ENCODE measurements around the gene CCDC33. TPM values are rescaled to one million over a fixed set of nuclear protein-coding genes. Genes with fewer than 3 reads are reported as not detected.

Gene CCDC33
- polyA plus RNA-seq, 1 donor, result not detected

- no peak for DNase-seq (ENCODE audit: low read depth)
These were observed 6.4 kb upstream of the CCDC33 start for GRCh38 chr15:74229686-74230085.

DNA sequence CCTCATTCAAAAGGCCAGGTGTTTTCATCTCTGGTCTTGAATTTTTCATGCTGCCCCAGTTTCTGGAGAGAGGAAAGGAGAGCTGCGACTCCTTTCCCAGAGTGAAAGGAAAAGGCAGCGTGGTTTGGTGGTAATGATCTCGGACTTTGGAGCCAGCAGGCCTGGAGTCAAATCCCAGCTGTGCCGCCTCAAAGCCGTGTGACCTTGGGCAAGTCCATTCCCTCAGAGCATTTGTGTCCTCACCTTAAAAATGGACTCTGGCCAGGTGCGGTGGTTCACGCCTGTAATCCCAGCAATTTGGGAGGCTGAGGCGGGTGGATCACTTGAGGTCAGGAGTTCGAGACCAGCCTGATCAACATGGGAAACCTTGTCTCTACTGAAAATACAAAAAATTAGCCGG is 4.7 kb upstream of the CCDC33 start:
- no peak for DNase-seq (ENCODE audit: low read depth)

DNA sequence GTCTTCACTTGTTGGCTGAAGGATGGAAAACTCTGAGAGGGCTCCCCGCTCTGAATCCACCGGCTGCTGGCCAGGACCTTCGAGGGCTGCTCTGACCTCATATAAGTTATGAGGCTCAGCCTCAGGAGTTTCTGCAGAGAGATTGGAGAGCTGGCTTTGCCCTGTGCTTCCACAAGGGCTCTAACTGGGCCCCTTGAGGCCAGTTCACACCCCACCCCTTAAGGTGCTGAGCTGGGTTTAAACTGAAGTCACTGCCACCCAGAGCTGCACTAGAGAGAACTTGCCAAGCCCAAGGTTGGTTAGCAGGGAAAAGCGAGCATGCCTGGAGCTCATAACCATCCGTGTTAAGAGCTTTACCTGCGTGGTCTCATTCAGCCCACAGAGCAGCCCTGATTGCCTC is 2.8 kb upstream of the CCDC33 start:
- no peak for DNase-seq (ENCODE audit: low read depth)

DNA sequence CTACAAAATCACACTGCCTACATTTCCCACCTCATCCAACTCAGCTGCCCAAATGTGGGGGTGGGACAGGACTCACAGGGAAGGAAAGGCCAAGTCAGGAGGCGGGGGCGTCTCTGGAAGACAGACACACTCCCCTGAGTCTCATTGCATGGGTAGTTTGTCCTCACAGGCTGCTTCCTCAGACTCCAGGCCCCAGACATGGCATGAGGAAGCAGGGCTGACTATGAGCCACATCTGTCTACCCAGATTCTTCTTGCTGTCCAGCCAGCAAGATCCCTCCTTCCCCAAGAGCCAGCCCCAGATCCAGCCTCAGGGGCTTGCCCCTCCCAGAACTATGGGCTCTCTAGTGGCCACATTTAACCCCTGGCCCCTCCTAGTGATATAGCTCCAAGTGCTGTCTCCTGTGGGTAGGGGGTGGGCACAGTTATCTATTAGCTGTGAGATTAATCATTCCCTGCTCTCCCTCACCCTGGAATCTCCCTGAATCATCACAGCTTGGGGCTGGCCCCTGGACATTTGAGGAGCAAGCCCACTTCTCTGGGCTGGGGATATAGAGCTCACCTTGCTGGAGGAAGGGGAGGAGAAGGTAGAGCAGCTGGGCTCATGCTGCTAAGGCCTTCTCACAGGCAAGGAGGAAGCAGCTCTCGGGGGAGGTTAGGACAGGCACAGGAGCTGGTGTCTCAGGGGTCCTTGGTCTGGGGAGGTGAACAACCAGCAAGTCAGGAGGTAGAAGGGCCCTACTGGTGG is 2.1 kb upstream of the CCDC33 start:
- DNase-seq (ENCODE audit: low read depth), result no peak

GRCh38 chr15:74234598-74234875 is 1.6 kb upstream of the CCDC33 start:
- no peak for DNase-seq (ENCODE audit: low read depth)

- DNase-seq (ENCODE audit: low read depth), result no peak
These were observed 3.1 kb downstream of the CCDC33 start for GRCh38 chr15:74239051-74239705.

GRCh38 chr15:74240002-74240568 is 4.0 kb downstream of the CCDC33 start:
- DNase-seq (ENCODE audit: low read depth), result no peak

DNA sequence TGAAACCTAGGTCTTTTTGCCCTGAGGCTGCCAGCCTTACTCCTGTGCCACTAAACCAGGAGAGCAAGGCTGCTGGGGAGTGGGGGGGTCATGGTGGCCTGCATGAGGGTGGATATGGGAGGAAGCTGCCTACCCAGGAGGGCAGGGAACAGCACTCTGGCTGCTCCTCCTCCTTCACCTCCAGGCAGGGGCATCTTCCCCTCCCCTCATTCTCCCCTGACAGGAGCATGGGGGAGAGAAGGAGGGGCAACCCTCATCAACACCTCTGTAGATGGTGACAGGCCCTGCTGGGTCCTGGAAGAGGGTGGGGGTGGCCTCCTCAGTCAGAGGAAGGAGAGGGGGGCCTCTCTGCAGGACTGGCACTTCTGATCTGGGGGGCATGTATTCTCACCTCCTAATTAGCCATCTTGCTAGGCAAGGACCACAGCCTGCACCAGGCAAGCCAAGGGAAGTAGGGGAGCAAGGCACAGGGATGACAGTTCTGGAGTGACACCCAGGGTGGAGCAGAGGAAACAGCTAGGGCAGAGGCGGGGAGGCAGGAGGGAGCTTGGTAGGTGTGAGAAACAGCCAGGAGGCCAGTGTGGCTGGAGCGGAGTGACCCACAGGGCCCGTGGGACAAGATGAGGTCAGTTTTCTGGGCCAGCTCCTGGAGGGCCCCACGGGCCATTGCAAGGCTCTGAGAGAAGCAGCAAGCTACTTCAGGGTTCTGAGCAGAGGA is 4.9 kb downstream of the CCDC33 start:
- no peak for DNase-seq (ENCODE audit: low read depth)

DNA sequence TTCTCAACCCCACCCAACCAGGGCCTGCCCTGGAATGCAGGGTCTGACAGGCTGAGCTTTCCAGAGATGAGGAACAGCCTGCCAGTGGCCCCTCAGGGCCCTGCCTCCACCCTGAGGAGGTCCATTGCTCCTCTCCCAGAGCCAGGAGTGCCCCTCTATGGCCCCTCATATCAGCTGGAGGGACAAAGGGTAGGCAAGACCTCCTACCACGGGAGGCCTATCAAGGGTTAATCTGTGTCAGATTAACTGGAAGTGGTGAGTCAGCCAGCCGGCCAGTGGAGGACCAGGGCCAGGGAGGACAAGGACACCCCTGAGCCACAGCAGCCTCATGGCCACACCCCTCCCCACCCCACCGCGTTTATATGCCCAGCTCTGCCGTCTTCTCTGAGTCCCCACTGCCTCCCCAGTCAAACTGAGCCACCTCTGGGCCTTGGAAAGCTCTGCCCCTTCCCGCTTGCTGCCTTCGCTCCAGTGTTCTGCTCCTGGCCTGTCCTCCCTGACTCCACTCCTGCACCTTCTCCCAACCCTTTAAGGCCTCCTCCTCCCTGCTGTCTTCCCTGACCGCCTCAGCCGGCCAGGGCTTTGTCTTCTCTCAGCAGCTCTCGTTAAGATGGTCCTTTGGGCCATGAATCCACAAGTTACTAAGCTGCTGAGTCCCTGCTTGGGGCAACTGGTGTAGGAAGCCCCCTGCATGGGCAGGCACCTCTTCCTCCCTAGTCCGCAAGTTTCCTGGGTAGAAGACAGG is 6.5 kb downstream of the CCDC33 start:
- no peak for DNase-seq (ENCODE audit: low read depth)

- DNase-seq (ENCODE audit: low read depth), result no peak
These were observed 7.3 kb downstream of the CCDC33 start for GRCh38 chr15:74243431-74243830.

DNA sequence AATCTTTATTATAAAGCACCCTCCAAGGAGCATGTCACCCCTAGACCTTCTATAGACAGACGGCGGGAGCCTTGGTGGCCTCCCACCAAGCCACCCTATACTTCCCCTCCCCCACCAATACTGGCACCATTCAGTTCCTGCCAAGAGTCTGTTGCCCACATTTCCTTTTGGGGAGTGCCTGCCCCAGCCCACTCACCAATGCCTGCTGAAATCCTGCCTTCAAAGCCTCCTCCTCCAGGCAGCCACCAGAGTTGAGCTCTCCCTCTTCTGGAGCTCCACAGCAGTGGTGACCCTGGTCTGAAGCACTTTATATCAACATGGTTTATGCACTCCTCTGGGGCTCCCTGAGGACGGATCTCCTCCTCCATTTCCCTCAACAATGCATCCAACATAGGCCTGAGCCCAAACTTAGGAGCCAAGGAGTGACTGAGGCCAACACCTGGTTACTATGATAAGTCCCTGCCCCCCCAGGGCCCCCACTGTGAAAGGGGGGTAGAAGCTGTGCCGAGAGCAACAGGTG is 8.8 kb downstream of the CCDC33 start:
- no peak for DNase-seq (ENCODE audit: low read depth)

DNA sequence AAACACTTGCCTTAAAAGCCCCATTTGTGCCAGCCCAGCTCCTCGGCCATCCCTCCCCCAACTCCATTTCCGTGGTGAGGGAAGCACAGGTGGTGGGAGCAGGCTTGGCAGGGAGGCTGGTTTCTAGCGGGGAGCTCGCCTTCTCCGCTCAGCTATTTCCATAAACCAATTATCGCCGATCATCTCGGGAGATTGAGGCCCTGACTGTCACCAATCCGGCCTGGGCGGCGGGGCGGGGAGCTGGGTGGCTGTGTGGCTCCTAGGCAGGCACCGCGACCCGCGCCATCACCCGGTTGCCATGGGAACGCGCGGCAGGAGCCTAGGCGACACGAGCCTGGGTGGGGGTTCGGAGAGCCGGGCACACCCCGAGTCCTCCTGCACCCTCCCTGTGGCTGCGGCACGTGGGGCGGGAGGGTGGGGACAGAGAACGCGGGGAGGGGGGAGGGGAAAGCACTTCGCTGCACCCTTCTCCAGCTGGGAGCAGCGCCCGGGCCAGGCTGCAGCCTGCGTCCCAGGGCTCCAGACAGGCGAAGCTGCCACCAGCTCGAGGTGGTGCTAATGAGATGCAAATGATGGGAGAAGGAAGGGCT is 9.3 kb downstream of the CCDC33 start:
- no peak for DNase-seq (ENCODE audit: low read depth)

DNA sequence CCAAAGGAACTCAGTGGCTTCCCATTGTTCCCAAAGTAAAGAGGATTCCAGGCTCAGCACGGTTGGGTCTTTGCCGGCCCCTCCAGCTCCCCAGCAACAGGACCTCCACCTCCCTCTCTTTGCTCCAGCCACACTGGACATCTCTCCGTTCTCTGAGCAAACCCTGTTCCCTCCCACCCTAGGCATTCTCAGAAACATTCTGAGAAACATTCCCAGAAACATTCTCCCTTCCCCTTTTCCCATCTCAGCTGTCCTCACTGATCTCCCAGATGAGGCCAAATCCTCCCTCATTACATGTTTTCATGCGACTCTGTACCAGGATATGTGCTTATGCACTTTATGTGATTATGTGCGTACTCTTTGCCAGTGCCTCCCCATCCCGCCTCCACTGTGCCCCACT is 14.1 kb downstream of the CCDC33 start:
- DNase-seq (ENCODE audit: low read depth), result no peak

GRCh38 chr15:74251131-74251811 is 15.1 kb downstream of the CCDC33 start:
- no peak for DNase-seq (ENCODE audit: low read depth)

DNA sequence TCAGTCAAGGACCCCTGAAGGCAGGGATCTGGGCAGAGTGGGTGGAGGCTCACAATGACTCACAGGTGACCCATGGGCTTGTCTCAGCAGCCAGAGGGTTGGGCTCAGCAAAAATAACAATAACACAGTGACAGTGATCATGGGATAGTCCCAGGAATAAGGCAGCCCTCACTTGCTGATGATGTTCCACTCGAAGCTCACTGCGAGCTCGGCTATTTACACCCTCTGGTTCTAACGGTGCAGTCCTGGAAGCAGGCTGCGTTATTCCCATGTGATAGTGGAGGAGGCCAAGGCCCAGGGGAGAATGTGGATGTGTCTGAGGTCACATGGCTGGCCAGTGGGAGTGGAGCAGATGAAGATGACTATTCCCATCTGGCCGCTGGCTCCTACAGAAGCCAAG is 16.2 kb downstream of the CCDC33 start:
- no peak for DNase-seq (ENCODE audit: low read depth)

DNA sequence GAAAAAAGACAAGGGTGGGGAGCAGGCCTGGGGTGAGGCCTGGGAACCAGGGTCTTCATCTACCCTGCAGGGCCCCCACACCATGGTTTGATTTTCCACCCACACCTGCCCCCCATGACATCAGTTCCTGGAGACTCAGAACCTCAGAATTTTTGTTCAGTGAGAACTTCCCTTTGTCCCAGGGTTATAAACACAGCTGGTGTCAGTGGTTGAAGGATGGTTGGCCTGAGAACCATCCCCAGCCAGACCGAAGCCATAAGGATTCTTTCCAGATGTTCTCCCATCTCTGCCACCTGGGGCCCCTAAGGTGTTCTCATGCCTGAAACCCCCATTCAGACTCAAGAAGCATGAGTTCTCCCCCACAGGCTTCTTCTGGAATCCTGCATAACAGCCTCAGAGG is 16.6 kb downstream of the CCDC33 start:
- no peak for DNase-seq (ENCODE audit: low read depth)

DNA sequence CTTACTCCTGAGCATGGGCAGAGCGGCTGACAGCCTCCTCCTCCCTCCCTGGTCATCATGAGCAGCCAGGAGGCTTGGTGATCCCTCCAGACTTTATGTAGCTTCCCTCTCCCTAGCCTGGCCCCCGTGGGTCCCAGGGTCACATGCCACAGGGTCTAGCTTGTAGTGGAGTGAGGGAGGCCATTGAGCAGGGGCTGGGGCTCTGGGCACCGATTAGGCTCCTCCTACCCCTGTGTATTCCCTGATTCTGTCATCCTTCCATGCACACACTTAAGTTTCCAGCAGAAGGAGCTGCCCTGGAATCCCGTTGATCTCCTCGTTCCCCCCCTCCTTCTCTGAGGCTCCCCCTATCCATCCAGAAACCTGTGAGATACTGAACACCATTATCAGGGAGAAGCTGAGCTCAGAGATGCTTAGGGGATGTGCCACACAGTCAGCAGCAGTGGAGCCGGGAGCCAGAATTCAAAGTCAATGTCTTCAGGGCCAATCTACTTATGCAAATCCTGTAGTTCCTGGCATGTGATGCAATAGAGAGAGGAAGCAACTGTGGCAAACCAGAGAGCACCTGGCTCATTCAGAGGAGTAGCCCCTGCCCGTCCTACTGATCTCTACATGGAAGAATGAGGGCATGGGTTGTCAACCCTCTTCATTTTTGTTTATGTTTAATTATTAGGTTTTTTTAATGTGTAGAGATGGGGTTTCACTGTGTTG is 17.2 kb downstream of the CCDC33 start:
- DNase-seq (ENCODE audit: low read depth), result no peak

- no peak for DNase-seq (ENCODE audit: low read depth)
These were observed 21.0 kb downstream of the CCDC33 start for GRCh38 chr15:74257105-74257504.

DNA sequence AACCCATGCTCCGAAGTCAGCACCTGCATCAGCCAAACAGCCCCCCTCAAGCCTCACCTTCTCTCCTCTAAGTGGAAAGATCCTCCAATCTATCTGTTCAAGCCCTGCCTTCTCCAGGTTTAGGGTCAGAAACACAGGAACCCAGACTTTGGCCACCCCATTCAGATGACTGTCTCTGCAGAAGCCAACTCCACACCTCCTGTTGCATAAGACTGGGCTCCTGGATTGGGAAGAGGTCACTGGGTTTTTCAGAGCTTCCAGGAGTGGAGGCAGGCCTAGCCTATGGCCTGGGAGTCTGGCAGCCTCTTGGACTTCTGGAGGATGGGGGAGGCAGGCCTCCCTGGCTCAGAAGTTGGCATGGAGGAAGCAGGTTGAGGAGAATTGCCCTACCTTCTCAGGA is 21.5 kb downstream of the CCDC33 start:
- DNase-seq (ENCODE audit: low read depth), result no peak

Data from forelimb muscle (tissue), 1 donor.